ENCODE results near the gene GSTM1.
"Not testable (repeated sequence)": the region's sequence is repeated elsewhere in the genome, so short reads cannot be mapped to it uniquely, and the experiment has no call there.

- not testable (repeated sequence) for TF ChIP-seq CTCF (conservative IDR thresholded peaks at IDR 0.05 in 1 of 2, IDR thresholded peaks at IDR 0.05 in 1 of 2; ENCODE audit: low read depth in 1 of 2, low read length in 2 of 2); EZH2 (IDR thresholded peaks at IDR 0.05; ENCODE audit: low read length, missing control alignments)
These were observed 27.0 kb upstream of the GSTM1 start for GRCh38 chr1:109660691-109661026.

All from fibroblast of lung (primary cell).